Measurements from ENCODE around the gene DRAM2.
"Not testable (repeated sequence)": the region's sequence is repeated elsewhere in the genome, so short reads cannot be mapped to it uniquely, and the experiment has no call there.

Gene DRAM2

DNA sequence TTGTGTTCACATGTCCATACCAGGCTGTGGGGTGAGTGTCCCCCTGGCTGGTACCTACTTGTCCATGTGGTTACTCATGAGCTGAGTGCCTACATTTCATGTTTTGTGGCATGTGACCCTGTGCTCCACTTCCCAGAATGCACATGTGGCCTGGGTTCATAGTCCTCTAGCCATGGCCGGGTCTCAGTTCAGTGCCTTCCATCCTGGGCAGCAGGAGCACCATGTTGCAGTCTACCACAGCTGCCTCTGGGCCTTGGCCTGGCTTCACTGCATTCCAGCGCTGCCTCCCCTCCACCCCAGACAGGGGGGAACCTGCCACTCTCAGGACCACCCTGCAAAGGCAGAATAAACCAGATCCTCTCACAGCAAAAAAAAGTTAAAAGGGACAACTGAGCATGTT, 5.6 kb upstream of the DRAM2 start:
- DNase-seq, result no peak

DNA sequence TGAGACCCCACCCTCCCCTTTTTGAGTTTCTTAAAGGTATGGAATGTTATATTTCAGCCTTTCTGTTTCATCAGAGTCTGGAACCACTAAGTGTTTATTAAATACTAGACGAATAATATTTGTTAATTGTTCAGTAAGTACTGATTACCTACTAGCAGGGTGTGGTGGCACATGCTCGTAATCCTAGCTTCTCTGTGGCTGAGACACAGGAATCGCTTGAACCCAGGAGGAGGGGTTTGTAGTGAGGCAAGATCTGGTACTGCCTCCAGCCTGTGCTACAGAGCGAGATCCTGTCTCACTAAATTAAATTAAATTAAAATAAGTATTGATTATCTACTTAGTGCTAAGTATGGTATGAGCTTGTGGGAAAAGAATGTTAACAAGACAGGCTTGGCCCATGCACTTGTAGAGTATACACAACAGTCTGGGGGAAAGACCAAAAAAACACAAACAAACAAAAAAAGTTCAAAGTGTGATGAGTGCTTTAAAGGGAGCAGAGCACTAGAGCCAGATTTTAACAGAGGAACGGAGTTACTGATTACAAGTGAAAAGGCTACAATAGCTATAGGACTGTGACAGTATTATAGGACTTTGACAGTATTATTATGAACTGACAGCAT, 2.6 kb upstream of the DRAM2 start:
- no peak for DNase-seq

DNA sequence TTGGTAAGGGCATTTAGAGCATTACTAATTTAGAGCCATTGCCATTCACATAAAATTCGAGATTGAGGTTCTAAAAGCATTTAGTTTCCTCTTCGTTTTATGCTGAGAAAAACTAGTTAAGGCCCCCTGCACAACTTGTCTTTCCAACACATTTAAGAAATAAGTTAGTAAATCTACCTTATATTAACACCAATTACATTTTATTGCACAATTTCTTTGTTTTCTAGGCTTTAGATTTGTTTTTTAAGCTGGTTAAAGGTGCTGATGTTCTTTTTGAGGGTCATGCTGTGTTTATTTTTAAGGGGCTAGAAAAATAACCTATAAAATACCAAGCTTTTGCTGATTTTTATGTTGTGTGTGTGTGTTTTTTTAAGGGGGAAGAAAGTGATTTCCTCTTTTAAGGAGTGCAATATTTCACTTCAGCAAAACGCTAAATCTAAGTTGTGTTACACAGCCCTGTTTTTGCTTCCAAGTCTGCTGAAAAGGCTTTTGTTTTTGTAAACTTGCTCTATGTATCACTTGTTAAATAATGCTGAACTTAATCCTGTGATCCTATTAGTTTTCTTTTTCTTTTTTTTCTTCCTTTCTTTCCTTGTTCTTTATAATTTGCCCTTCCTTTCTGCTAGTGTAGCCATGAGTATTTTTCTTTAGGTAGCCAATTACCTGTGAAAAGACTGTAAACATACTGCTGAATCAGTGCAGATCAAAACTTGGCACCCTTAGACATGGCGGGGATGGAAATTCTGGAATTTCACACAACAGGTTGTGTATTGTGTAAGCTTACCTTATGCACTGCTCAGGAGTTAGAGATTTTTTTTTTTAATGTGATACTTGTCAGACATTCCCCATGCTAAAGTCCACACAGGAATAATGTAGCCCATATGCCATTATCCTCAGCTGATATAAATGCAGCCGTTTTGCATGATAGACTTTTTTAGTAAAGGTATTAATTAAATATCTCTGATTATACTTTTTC, 1.6 kb upstream of the DRAM2 start:
- no peak for DNase-seq

DNA sequence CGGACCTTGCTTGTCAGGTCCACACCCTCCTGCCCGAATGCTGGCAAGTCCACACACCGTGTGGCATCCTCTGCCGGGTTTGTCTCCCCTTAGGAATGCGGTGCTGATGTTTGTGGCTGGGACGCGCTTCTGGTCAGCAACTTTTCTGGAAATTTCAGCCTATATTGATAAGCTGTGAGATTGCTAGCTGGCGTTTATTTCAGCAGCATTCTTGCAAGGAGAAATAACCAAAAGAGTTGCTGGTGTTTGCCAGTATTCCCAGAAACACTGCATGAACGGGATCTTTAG, 731 bp upstream of the DRAM2 start:
- no peak for DNase-seq

DNA sequence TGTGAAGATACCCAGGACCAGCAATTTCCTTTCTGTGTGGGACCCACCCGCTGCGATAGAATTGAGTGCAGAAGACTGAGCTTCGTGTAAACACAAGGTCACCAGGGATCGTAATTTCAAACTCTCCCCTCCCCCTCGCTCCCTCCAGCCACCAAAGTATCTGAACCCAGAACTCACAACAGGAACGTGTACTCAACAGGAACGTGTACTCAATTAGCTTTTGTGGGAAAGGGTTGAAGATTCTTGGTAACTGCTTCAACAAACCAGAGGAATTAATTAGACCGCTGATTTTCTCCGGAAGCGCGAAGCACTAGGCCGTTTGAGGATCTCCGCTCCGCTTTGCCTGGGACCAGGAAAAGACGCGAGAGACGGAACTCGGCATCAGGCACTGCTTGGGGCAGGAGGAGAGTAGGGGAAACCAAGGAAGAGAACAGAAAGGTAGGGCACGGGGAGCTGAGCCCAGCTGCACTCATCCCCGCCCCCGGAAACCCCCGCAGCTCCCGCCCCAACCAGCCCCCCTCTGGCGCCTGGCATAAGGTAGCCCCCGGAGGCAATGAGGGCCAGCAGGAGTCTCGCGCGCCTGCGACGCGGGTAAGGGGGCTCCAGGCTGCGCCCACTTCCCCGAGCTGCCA, 453 bp downstream of the DRAM2 start:
- peak; percentile 74 for DNase-seq

DNA sequence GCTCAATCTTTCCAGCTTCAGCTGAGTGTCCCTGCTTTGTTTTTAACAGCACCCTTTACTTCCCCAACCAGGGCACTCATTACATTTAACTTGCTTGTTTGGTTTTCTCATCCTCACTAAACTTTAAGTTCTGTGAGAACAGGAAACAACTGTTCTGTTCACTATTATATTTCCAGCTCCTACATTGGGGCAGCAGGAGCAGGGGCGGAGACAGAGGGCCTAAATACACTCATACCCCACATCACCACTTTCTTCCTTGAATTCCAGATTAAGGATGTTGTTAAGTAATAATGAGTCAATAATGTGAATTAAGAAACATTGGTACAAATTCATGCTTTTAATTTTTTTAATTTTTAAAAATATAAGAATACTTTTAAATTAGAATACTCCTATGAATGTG, 6.0 kb downstream of the DRAM2 start:
- DNase-seq, result no peak

DNA sequence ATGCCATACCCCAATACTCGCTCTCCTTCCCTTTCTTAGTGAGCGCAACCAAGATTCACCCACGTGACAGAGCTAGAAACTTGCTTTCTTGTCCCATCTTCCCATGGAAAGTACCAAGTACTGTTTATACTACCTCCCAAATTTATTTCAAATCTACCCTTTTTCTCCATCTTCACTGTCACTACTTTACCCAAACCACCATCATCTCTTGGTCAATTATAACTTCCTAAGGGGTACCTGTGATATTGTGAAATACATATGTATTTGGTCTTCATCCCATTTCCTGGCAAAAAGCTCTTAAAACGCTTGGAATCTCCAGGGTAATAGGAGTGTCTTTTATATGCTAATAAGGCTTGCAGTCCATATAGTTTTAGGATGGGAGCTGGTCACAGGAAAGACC, 8.2 kb downstream of the DRAM2 start:
- no peak for DNase-seq

DNA sequence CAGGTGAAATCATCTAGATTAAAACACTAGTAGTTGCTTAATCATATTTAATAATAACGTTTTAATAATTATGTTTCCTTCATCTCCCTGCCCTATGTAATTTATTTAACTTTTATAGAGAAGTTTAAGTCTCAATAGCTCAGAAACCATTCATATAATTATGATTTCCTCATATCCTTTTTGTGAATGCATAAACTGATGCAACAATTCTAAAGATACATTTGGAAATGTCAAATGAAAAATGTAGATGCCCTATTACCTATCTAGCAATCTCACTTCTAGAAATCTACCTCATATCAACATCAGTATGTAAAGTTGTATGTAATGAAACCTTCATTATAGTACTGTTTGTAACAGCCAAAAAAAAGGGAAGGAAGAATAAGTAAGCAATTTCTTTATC, 10.5 kb downstream of the DRAM2 start:
- DNase-seq, result no peak

DNA sequence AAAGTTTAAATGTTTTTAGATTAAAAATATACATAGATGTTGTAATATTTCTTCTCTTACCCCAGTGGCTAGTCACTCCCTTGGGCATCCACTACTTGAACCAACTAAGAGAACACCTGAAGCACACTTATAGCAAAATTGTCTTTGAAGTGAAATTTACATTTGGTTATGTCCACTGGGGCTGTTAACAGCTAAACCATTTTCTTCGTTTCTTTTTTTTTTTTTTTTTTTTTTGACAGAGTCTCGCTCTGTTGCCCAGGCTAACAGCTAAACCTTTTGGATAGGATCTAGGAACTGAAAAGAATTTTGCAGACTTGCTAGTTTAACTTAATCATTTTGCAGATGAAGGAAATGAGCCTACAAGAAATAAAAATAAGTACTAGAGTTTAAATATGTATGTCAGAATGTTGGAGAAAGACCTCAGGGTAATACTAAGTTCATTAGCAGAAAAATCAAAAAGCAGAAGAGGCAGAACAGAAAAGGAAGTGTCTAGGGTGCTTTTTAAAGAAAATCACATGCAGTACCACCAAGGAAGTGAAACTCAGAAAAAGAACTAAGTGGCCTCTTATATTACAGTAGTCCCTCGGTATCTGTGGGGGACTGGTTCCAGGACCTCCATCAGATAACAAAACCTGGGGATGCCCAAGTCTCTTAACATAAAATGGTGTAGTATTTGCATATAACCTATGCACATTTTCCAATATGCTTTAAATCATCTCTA, 11.8 kb downstream of the DRAM2 start:
- no peak for DNase-seq

DNA sequence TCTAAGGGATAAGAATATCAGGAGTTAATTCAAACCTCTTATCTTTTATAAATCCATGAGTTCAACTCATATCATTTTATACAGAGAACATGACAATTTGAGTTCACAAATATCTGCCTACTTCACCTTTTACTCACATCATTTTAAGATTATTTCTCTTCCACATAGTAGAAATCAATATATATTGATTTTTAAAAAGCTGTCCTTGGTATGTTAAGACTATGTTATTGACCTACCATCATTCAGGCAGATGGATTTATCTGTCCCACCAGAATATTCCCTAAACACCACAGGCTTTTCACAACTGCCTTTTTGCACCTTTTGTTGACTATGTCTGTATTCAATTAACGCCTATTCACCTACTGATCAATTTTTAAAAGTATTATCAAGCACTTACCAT, 13.5 kb downstream of the DRAM2 start:
- DNase-seq, result no peak

DNA sequence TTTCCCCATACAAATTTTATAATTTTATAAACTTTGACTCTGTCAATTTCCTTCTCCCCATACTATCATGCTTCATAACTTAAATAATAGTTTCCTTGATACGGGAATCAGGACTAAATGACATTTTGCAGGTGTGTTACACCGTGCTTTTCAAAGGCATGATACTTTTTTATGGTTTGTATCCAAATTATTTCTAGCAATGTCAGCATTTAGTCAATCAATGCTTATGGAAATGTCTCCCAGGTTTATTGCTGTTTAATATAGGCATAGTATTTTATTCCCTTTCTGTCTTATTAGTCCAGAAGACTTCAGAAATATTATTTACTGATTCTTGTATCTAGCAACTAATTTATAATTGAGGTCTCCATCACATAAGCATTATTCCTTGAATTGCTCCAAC, 23.4 kb downstream of the DRAM2 start:
- DNase-seq, result no peak

DNA sequence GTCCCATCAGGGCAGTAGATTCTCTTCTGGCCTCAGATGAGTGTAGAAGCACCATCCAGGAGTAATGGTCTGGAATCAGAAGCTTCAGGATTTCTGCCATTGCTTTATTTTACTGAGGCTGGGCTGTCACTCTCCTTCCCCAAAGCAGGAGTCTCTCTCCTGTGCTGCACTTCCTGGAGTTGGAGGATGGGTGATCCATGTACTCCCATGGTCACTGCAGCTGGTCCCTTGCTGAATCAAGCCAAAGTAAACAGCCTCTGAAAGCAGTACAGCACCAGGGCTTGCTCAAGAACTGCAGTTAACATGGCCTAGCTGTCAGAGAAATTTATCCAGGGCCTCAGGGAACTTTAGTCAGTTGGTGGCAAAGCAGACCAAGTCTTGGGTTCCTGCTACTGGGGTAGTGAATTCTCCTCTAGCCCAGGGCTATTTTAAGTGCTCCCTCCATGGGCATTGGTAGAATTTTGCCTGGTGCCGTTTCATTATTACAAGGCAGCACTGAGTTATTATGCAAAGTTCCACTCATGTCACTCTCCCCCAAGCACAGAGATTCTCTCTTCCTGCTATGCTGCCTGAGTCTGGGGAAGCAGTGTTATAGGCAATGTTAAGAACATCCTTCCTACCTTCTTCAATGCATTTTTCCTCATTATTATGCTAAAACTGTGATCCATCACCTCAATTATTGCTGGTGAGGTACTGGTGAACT, 29.5 kb downstream of the DRAM2 start:
- no peak for DNase-seq

DNA sequence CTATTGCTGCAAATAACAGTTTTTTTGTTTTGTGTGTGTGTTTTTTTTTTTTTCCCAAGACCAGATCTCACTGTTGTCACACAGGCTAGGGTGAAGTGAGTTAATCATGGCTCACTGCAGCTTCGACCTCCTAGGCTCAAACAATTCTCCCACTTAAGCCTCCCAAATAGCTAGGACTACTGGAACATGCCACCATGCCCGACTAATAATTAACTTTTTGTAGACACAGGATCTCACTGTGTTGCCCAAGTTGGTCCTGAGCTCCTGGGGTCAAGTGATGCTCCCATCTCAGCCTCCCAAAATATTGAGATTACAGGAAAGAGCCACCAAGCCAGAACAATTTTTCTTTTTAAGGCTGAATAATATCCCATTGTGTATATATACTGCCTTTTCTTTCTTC, 34.9 kb downstream of the DRAM2 start:
- DNase-seq, result no peak

DNA sequence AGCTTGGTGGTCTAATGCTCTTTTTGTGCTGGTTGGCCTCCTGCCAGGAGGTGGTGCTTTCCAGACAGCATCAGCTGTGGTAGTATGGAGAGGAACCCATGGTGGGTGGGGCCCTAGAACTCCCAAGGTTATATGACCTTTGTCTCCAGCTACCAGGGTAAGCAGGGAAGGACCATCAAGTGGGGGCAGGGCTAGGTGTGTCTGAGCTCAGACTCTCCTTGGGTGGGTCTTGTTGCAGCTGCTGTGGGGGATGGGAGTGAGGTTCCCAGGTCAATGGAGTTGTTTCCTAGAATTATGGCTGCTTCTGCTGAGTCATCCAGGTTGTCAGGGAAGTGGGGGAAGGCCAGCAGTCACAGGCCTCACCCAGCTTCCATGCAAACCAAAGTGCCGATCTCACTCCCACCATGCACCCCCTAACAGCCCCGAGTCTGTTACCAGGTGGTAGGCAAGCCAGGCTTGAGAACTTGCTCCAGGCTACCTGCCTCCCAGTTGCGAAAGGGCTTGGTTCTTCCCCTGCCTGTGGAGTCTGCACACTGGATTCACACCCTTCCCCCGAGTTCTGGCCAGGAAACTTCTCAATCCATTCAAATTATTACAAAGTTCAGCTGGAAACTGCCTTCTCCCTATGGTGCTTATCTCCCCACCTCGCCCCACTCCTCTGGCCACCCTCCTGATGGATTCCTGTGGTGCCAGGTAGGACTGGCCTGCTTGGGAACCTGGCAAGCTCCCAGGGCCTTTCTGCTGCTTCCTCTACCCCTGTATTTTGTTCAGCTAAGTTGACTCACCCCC, 37.8 kb downstream of the DRAM2 start:
- DNase-seq, result no peak

DNA sequence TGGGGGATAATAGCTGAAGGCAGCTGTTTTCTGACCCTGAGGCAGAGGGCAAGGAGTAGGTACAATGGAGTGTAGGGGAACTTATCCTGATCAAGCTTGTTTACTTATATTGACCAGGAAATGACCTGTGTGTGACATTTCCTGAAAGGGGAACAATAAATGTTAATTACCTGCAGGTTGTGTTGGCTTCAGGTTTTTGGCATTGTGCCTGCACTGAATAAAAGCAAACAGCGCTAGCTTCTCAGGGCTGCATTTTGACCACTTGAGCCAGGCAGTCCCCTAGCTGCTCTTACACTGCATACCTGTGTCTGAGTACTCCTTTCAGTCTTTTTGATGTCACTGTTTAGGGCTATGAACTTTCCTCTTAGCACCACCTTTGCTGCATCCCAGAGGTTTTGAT, 40.6 kb downstream of the DRAM2 start:
- no peak for DNase-seq

DNA sequence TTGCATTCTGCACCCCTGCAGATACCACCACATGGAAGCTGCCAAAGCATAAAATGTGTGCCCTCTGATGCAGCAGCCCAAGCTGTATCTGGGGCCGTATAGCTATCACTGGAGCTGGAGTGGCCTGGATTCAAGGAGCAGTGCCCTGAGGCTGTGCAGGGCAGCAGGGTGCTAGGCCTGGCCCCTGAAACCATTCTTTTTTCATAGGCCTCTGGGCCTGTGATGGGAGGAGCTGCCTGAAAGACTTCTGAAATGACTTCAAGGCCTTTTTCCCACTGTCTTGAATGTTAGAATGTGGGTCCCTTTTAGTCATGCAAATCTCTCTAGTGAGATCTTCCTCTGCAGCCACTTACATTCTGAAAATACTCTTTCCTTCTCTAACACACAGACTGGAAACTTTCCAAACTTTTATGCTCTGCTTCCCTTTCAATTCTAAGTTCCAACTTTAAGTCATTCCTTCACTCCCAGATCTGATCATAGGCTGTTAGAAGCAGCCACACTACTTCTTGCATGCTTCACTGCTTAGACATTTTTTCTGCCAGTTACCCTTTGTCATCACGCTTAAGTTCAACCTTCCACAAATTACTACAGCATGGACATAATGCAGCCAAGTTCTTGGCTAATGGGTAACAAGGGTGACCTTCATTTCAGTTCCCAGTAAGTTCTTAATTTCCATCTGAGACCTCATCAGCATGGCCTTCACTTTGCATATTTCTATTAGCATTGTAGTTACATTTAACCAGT, 42.4 kb downstream of the DRAM2 start:
- no peak for DNase-seq

DNA sequence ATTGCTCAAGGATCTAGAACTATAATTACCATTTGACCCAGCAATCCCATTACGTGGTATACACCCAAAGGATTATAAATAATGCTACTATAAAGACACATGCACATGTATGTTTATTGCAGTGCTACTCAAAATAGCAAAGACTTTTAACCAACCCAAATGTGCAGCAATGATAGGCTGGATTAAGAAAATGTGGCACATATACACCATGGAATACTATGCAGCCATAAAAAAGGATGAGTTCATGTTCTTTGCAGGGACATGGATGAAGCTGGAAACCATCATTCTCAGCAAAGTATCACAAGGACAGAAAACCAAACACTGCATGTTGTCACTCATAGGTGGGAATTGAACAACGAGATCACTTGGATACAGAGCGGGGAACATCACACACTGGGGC, 44.5 kb downstream of the DRAM2 start:
- DNase-seq, result not testable (repeated sequence)

DNA sequence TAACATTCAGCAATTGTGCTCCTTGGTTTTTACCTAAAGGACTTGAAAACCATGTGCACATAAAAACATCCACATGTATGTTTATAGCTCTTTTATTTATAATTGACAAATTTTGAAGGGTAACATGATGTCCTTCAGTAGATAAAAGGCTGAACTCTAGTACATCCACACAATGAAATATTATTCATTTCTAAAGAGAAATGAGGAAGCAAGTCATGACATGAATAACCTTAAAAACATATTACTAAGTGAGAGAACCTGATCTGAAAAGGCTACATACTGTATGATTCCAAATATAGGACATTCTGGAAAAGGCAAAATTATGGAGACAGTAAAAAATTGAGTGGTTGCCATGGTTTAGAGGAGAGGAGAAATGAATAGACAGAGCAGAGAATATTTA, 50.3 kb downstream of the DRAM2 start:
- DNase-seq, result no peak

DNA sequence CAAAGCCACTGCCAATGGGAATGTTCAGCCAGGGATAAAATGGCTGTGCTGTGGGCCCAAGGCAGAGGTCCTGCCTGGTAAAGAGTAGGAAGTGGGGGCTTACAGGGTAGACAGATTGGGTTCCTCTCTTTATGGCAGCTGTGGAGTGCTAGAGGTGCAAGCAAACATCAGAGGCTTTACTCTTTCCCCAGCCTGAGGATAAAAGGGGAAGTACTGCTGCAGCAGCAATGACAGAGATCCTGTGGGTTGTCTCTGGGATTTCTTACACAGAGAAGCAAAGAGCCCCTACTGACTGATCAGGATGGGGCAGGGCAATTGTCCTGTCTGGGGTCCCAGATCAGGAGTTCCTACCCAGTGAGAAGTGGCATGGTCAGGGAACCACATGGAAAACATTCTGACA, 54.2 kb downstream of the DRAM2 start:
- DNase-seq, result no peak

DNA sequence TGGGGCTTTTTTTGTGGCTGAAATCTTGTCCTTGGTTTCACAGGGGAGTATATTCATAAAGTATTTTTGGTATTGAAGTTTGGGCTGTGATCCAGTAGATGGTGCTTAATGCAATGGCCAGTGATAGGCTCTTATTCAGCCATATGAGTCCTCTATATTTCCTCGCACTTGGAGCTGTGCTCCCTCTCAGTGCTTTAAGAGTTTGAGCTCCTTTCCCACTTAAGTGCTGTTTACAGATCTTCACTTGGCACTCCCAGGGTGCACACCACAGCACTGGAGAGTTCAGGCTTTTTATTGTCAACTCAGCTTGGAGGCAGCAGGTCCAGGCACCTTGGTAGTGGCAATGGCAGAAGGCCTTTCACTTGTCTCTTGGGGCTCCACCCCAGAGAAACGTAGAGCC, 54.9 kb downstream of the DRAM2 start:
- no peak for DNase-seq
